AG08395 (cell line): ENCODE measurements around the gene TTC38.
A peak's percentile ranks its signal among the peaks of the same experiment; 100 is the strongest.

Experiments used
- DNase-seq: peaks from one replicate; pipeline ENCODE4 v3.0.0; 2012; ENCODE audit warnings: mixed read lengths, low spot score

TTC38 gene

DNA sequence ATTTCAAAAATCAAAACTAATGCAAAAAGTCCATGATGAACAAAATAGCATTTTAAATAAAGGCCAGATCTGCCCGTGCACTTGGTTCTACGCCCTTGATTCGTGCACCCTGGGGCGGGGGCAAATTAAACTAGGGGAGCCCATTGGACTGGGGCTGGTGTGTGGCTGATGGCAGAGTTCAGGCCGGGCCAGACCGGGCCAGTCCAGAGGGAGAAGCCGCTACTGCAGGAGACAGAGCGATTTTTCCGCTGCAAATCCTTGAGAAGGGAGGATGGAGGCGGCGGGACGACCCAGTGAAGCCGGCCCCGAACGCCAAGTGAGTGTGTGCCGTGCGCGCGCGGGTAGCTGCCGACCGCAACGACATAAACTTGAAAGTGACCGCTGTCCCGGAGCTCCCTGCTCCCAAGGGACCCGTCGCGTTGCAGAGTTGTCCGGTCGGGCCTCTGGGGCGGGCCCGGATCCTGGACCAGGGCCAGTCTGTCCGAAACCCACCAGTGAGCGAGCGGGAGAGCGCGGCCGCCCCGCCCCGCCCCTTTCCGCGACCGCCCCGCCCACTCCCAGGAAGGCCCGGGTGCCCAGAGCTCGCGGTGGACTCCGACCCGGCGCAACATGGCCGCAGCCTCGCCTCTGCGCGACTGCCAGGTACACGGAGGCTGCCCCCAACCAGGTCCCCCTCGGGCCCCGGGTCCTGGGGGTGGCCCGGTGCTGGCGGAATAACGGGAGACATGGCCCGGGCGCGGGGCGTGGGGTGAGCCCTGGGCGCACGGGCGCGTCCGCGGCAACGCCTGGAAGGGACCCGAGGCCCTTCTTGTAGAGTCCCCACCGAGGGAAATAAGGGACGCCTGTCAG lies at the start of gene TTC38:
Gene TTC38, plus strand, starts transcription at position 578 of the 849 bp plus-strand sequence. Its CDS starts 32 bp downstream, at position 610.
- DNase-seq, result peak; percentile 98

DNA sequence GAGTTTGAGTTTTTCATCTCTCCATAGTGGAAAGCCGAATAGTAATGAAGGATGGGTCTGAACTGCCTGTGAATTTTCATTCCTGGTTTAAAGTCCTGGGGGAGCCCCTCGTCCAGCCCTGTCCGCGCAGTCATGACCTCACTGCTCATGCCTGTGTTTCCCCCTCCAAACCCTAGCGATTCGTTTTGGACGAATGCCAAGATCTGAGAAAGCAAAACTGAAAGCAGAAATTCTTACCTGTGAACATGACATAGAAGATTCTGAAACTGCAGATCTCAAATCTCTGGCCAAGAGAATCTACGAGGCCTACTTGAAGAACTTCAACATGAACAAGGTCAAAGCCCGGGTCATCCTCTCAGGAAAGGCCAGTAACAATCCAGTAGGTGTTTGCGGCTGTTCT lies 48.2 kb upstream of the TTC38 start:
- DNase-seq, result no peak

DNA sequence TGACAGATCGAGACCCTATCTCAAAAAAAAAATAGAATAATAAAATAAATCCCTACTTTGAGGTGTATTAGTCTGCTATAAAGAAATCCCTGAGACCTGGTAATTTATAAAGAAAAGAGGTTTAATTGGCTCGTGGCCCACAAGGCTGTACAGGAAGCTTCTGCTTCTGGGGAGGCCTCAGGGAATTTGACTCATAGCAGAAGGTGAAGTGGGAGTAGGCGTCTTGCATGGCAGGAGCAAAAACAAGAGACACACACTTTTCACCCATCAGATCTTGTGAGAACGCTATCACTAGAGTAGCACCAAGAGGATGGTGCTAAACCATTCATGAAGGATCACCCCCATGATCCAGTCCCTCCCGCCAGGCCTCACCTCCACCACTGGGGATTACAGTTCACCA lies 46.9 kb upstream of the TTC38 start:
- no peak for DNase-seq

DNA sequence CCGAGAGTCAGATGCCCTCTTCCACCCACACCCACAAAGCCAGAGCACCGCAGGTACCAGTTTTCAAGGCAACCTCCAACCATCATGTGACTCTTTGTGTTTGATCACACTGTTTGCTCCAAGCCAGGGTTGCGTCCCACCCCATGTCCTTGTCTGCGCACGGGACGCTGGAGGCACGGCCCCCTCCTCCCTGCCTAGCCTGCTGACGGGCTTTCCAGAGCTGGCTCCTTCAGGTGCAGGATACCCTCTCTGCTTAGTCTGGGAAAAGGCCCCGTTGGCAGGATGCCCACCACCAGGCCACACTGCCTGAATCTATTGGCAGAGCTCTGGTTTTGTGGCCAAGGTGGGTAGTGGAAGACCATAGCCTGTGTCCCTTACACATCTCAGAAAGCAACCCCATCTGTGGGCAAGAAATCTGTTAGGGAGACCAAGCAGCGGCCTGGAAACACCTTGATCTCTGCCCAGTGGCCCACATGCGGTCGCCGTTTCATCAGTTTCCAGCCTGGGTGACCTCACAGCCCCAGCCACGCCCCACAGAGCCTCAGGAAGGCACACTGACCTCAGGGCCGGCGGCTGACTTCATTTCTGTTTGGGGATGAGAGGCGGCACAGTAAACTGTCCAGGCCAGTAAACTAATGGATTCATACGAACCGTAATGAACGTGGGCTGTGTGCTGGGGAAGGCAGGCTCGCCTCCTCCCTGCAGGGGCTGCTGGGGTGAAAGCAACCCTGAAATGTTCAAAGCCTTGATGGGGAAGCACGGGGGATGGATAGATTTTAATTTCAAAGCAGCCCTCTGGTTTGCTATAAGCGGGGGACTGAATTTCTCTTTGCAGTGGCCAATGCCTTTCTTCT lies 43.5 kb upstream of the TTC38 start:
- DNase-seq, result no peak

DNA sequence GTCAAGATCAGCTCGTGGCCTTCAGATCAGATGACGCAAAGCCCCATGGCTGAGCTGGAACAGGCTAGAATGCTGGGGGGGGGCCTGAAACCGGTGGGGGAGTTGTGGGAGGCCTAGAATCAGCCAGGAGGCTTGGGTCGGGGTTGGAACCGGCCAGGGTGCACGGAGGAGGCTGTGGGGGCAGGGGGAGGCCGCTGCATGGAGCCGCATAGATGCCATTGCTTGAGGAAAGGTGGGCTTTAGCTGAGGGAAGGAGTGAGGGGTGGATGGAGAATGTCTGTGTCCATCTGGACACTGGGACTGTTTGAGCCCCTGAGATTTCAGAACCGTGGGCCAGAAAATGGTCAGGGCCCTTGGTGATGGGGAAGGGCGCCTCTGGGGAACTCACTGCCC lies 42.9 kb upstream of the TTC38 start:
- no peak for DNase-seq

DNA sequence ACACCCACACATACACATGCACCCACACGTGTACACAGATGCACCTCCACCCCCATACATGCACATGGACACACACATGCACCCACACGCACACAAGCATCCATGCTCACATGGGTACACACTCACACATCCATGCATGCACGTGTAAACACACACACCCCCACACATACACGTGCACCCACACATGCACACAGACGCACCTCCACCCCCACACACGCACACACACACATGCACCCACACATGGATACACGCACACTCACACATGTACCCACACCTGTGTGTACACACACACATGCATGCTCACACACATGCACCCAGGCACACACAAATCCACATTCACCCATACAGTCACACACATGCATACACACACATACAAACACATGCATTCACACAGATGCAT lies 42.2 kb upstream of the TTC38 start:
- no peak for DNase-seq

DNA sequence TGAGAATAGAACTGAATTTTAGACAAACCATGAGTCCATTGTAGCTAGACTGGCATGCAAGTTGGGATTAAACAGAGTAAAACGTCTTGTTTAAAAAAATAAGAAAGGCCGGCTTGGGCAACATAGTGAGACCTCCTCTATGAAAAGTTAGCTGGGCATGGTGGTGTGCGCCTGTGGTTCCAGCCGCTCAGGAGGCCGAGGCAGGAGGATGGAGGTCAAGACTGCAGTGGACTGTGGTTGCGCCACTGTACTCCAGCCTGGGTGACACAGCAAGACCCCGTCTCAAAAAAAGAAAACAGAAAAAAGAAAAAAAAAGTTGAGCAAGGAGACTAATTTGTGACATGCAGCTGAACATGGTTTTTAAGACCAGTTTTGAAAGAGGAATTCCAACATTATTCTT lies 41.2 kb upstream of the TTC38 start:
- DNase-seq, result no peak

DNA sequence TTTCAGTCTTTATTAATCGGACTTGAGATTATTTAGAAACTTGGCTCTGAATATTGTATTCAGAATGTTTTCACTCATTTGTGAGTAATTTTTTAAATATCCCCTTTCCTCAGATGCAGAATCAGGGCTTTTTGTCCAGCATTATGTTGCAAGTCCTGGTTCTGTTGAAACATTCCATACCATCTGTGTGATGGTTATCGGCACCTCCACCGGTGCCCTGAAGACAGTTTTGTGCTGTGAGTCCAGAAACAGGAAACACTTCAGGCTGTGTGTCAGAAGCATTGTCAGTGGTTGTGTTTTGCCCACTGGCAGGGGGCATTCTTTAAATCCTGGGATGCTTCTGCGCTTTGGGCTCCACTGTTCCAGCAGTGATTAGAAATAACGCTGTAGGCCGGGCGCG lies 38.1 kb upstream of the TTC38 start:
- no peak for DNase-seq

DNA sequence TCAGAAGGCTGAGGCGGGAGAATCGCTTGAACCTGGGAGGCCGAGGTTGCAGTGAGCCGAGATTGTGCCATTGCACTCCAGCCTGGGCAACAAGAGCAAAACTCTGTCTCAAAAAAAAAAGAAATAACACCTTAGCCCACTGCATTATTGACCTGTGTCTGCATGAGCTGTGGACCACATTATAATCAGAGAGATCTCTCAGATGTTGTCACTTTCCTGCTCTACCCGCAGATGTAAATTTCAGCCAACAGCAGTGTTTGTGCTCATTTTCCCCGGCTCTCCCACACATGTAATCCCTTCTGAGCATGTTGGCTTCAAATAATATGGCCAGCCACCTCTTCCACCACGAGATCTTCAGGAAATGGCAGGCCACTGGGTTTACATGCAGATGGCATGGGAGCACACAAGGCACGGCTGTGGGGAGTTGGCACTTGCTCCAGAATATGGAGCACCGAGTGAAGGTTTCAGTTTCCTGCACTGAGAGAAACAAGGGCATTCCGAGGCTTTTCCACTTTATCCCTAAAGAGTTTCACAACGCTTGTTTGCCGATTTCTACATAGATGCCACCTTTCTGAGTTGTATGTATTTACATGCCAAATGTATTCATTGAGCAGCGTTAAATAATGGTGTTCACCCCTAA lies 37.4 kb upstream of the TTC38 start:
- DNase-seq, result no peak

DNA sequence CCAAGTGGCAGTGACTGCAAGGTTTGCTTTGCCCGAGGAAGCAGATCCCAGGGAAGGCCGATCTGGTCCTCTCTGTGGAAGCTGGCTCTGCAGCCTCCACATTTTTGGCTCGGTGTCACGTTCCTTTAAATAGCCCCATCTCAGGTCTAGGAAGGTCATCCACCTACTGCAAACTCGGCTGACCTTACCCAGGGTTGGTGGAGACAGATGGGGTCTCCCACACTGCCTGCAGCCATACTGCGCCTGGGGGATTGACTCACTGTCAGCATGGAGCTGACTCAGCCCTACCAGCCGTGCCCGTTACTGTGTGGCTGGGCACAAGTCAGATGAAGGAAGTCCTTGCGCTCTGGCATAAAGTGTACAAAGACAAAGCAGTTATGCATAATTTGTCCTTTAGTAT lies 34.6 kb upstream of the TTC38 start:
- no peak for DNase-seq

DNA sequence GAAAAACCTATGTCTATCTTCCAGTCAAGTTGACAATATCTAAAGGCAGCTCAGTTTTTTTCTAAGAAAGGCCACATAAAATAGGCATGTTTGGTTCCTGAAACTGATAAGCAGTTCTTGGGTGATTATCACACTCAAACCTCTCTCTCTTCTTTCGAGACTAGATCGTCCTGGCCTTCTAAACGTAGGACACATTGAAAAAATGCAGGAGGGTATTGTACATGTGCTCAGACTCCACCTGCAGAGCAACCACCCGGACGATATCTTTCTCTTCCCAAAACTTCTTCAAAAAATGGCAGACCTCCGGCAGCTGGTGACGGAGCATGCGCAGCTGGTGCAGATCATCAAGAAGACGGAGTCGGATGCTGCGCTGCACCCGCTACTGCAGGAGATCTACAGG lies 32.8 kb upstream of the TTC38 start:
- no peak for DNase-seq

DNA sequence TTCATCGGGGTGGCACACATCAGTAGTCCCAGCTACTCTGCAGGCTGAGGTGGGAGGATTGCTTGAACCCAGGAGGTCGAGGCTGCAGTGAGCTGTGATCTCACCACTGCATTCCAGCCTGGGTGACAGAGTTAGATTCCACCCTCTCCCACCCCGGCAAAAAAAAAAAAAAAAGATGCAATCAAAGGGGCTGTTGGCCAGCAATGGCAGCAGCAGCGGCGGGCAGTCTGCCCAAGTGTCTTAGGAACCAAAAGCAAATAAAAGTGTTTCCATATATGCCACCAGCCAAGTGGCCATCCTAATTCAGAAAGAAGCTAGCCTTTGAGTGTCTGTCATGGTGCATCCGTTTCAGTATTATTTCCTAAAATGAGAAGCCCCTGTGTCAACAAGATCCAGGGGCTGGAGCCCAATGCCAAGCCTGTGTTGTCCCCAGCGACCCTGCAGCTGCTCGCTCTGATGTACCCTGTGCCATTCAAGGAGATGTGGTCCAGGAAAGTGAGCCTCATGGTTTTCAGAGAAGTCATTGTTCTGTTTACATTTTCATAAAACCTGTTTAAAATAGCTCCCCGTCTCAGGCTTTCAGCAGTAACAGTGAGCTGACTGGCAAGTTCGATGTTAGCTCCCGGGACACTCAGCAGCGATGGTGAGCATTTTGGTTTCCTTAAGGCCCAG lies 30.2 kb upstream of the TTC38 start:
- DNase-seq, result no peak

DNA sequence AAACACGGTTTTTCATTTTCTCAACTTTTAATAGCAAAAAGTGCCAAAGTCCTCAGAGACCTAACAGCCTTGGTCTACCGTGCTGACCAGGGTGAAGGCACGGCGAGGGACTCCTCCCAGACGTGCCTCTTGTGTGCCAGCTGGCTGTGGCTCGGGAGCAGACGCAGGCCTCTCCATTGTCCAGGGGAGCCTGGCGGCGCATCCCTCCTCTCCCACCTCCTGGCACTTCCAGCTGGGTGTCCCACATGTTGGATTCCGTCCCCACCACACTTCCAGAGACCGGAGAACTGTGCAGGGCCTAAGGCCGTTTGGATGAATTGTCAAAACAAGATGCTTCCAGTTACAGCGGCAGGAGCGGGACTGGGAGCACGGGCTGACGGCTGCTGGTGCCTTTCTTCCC lies 29.3 kb upstream of the TTC38 start:
- DNase-seq, result no peak

DNA sequence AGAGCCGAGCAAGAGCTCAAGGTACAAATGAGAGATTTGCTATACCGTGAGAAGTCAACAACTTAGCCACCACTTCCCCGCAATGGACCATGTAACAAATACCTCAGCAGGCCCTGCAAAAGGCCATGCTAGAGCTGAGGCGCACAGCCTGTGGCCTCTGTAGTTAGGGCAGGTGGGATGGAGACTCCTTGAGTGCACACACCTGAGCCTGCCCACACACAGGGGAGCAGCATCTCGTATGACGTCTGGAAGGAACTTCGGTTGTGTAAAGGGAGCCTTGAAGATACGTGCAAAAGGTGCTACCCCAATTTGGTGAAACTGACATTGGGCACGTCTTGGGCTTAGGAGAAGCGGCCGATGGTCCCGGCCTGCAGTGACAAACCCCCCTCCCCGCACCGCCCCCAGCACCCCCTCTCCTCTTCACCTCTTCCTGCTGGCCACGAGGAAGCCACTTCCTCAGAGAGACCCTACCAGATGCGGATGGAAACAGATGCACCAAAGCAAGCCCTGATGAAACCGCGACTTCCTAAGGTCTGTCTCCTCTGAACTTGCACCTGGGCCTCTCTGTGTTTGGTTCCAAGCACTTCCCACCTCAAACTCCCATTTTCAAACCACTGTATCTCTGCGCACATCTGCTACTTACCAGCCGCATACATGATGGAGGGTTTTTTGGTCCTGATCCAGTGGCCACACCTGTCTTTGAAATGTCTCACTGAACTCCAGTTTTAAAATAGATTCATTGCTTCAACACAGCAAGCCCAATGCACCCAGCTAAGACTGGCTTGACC lies 28.4 kb upstream of the TTC38 start:
- no peak for DNase-seq

DNA sequence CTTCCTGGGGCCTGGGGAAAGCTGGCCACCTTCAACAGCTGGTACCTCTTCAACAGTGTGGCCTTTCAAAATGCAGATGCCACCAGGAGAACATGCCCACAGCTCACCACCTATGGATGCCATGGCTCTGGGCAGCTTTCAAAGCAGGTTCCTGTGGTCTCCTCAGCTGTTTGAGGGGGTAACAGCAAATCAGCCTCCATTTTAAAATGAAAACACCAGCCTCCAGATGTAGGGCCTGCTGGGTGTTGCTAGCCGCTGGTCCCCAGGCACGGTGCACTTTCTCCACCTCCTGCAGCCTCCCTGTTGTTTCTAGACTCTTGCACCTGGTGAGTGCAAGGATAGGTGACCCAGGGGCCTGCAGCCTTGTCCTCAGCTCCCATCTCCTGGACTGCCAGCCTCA lies 27.7 kb upstream of the TTC38 start:
- DNase-seq, result no peak

DNA sequence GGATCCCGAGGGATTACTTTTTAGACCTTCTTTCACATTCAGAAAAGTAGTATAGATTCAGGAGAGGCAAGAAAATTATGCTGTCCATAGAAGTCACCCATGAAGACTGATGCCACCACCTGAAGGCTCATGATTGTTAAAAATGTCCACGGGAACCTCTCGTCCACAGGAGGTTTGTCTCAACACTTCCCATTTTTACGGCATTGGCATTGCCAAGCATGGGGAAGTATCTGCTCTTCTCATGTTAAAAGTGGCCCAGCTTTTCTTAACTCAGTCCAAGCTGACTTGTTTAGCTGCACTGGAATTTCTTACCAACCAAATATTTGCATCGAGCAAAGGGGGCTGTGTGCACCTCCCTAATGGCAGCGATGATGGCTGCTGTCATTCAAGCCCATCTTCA lies 27.3 kb upstream of the TTC38 start:
- no peak for DNase-seq

DNA sequence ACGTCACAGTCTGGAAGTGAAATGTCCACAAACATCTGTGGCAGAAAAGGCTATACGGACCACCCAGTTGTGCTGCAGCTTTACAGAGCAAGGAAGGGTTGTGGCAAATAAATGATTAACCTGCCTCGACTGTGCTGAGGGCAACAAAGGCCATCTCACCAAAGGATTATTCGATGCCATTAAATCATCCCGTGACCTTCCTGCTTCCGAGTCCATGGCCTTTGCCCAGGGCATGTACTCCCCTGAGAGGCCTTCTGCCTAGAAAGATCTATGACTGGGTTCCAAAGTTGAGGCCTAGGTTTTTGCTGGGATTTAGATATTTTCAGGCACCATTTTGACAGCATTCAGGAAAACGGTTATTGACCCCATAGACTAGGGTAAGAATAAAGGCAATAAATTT lies 26.9 kb upstream of the TTC38 start:
- no peak for DNase-seq

DNA sequence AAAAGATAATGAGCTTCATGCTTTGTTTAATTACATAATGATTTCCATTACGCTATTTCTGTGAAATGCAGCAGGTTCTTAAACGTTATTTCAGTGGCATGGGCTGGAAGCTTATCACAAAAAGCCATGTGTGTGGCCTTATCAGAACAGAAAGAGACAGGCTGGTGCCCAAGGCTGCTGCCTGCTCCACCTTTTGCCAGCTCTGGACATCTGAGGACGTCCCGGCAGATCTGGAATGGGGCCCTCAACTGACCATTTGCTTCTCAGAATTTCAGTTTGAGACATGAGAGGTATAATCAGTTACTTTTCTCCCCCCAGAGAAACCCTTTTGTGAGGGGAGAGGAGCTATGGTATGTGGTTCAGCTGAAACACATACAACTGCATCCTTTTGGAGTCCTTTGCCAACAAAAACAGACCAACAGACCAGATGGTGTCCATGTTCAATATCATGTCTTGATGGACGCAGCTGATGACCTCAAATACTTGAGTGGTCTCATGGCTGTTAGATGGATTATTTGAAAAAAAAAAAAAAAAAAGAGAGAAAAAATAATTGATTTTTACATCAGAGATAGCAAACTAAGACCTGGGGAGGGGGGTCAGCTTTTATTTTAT lies 26.3 kb upstream of the TTC38 start:
- DNase-seq, result no peak

DNA sequence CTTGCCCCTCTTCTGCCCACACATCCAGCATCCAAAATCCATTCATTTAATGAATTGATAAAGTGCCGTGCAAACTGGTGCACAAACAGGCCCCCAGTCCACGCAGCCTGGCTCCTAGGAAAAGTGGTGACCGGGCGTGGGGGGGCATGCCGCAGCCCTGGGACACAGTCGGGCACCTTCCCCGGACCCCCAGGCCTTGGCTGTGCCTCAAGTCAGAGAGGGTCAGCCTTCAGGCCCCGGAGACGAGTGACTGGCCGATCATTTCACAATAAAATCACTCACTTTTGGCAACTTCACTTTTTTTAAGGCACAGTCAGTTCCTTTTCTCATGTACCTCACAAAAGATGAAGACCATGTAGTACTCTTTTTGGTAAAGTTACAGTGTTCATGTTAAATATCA lies 25.7 kb upstream of the TTC38 start:
- no peak for DNase-seq

DNA sequence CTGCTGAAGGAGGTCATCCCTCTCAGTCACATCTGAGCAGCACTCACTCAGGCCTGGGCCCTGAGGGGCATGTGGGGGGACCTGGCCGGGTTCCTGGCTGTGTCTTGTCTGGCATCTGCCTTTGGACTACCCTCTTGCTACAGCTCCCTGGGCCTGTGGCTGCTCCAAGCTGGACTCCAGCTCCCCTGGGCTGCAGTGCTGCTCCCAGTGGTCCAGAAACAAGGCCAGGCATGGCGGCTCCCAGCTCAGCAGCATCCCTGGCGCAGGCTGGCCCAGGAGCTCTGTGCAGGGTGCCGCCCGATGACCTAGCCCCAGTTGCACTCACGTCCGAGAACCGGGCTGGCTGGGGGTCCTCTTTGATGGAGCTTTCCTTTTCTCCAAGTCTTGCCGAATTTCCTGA lies 23.0 kb upstream of the TTC38 start:
- no peak for DNase-seq

DNA sequence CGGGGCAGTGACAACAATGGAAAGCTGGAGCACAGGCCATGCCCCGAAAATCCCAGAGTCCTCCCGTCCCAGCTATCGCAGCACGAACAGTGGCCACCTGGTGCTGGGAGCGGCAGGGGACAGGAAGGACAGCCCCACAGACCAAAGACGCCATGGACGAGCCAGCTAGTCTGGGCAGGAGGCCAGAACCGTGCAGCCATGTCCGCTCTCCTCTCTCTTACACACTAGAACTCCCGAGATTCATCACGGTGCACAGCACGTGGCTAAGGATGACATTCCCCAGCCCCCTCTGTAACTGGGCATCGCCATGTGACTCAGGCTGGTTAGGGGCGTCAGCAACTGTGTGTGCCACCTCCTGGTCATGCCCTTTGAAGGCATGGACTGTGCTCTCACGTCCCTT lies 22.3 kb upstream of the TTC38 start:
- no peak for DNase-seq
